Measurements from ENCODE around the gene MIS12.

The MIS12 gene

DNA sequence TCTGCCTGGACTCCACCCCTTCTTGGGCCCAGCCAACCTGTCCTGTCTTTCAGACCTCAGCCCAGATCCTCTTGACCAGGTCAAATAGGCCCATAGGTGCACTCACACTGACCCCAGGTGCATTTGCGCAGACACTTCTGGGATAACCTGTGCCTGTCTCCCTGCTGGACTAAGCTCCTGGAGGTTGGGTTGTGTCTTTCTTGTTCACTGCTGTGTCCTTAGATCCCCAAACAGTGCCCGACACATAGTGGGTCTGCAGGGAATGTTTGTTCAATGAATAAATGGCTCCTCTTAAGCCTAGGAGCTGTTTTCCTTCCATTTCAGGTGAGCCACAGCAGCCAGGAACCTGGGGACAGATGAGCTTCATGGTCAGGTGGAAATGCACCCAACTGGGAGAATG, 49.1 kb downstream of the MIS12 start:
- DNase-seq (ENCODE audit: low spot score): no peak

GRCh38 chr17:5536866-5537650, 50.7 kb downstream of the MIS12 start:
- DNase-seq (ENCODE audit: low spot score): no peak

GRCh38 chr17:5539286-5539685, 52.9 kb downstream of the MIS12 start:
- no peak for DNase-seq (ENCODE audit: low spot score)

- no peak for DNase-seq (ENCODE audit: low spot score)
Observed at GRCh38 chr17:5540321-5540720, 54.0 kb downstream of the MIS12 start.
